Peyer's patch (tissue), 4 donors: ENCODE results near the gene TMEM92.
"Not testable (repeated sequence)": the region's sequence is repeated elsewhere in the genome, so short reads cannot be mapped to it uniquely, and the experiment has no call there.

Experiments used
- CTCF ChIP-seq, 6 experiments: fragments of 450-650 bp in 4 of 6; fragments of 200-600 bp in 2 of 6; sonication (generic) in 1 of 6; IDR thresholded peaks; one replicate each; pipeline ENCODE4 v1.5.1; 2017 to 2019; ENCODE audit warnings: antibody characterized with exemption in 6 of 6, mild to moderate bottlenecking in 3 of 6, moderate library complexity in 1 of 6
- POLR2A ChIP-seq, 2 donors: fragments of 450-650 bp; IDR thresholded peaks; one replicate each; pipeline ENCODE4 v1.5.1; 2017; ENCODE audit warnings: antibody characterized with exemption in 2 of 2, mild to moderate bottlenecking in 2 of 2, moderate library complexity in 2 of 2

GRCh38 chr17:50271363-50271750 lies 2.9 kb upstream of the TMEM92 start:
- TF ChIP-seq CTCF, POLR2A (IDR thresholded peaks at IDR 0.05): not testable (repeated sequence)
